Keratinocyte (primary cell): ENCODE data around the gene CSF3R. TPM values are rescaled to one million over a fixed set of nuclear protein-coding genes. Genes with fewer than 3 reads are reported as not detected.
"Not testable (repeated sequence)": the region's sequence is repeated elsewhere in the genome, so short reads cannot be mapped to it uniquely, and the experiment has no call there.

Experiments
- DNase-seq: peaks from one replicate; pipeline ENCODE4 v3.0.0-alpha.2; 2011; ENCODE audit warnings: low read depth, missing footprints, low spot score
- FAIRE-seq: peaks from 2 replicates; lab custom pipeline; 2011; peaks lifted over from hg19 to GRCh38; lab: Jason Lieb, UNC
- H2AFZ ChIP-seq: 2 replicates; pipeline ENCODE4 v1.6.0; 2012; ENCODE audit warnings: low read length, control low read depth, inconsistent platforms; ENCODE audit not compliant: control insufficient read depth
- H3K27ac ChIP-seq: 2 replicates; pipeline ENCODE4 v1.5.1; 2011; ENCODE audit warnings: low read length; ENCODE audit not compliant: control insufficient read depth, insufficient read depth
- H3K27me3 ChIP-seq: 3 replicates; pipeline ENCODE4 v1.6.0; 2011; ENCODE audit warnings: low read length; ENCODE audit not compliant: control insufficient read depth, insufficient read depth; ENCODE audit errors: extremely low read depth
- H3K36me3 ChIP-seq, 2 experiments: 2 replicates in 1 of 2; 3 replicates in 1 of 2; pipeline ENCODE4 v1.5.1; 2011; ENCODE audit warnings: low read length in 2 of 2, mild to moderate bottlenecking in 1 of 2; ENCODE audit not compliant: control insufficient read depth in 2 of 2, insufficient read depth in 2 of 2; ENCODE audit errors: extremely low read depth in 1 of 2
- H3K4me1 ChIP-seq: 3 replicates; pipeline ENCODE4 v1.5.1; 2011; ENCODE audit warnings: low read length; ENCODE audit not compliant: control insufficient read depth, insufficient read depth; ENCODE audit errors: extremely low read depth
- H3K4me2 ChIP-seq: 3 replicates; pipeline ENCODE4 v1.6.0; 2011; ENCODE audit warnings: low read depth, low read length; ENCODE audit not compliant: control insufficient read depth, insufficient read depth; ENCODE audit errors: extremely low read depth
- H3K4me3 ChIP-seq, 3 experiments: fragments of 200-600 bp in 1 of 3; sonication (generic) in 1 of 3; 2 replicates in 2 of 3; 3 replicates in 1 of 3; pipeline ENCODE4 v1.5.1; 2011 to 2016; ENCODE audit warnings: low read length in 3 of 3, mild to moderate bottlenecking in 3 of 3, control low read depth in 2 of 3, inconsistent platforms in 1 of 3, low read depth in 1 of 3, mixed read lengths in 1 of 3, mixed run types in 1 of 3, moderate library complexity in 1 of 3; ENCODE audit not compliant: control insufficient read depth in 2 of 3, insufficient read depth in 2 of 3; ENCODE audit errors: extremely low read depth in 1 of 3
- H3K79me2 ChIP-seq: 2 replicates; pipeline ENCODE4 v1.6.0; 2012; ENCODE audit warnings: low read length; ENCODE audit not compliant: control insufficient read depth, insufficient read depth
- H3K9ac ChIP-seq: 3 replicates; pipeline ENCODE4 v1.6.0; 2011; ENCODE audit warnings: low read length; ENCODE audit not compliant: control insufficient read depth, insufficient read depth; ENCODE audit errors: extremely low read depth
- H3K9me1 ChIP-seq: 3 replicates; pipeline ENCODE4 v1.6.0; 2011; ENCODE audit warnings: low read length; ENCODE audit not compliant: control insufficient read depth, insufficient read depth; ENCODE audit errors: extremely low read depth
- H3K9me3 ChIP-seq: 2 replicates; pipeline ENCODE4 v1.5.1; 2012; ENCODE audit warnings: low read depth, low read length; ENCODE audit not compliant: control insufficient read depth
- H4K20me1 ChIP-seq: 3 replicates; pipeline ENCODE4 v1.6.0; 2011; ENCODE audit warnings: low read length; ENCODE audit not compliant: control insufficient read depth, insufficient read depth; ENCODE audit errors: extremely low read depth
- CTCF ChIP-seq, 3 experiments: IDR thresholded peaks in 1 of 3; conservative IDR thresholded peaks in 1 of 3; optimal IDR thresholded peaks in 1 of 3; 2 replicates in 2 of 3; 3 replicates in 1 of 3; pipeline versions ENCODE3 to v1.5.1; 2011; ENCODE audit warnings: low read length in 3 of 3, mild to moderate bottlenecking in 3 of 3, moderate library complexity in 2 of 3, control low read depth in 1 of 3, inconsistent platforms in 1 of 3; ENCODE audit not compliant: insufficient read depth in 2 of 3; ENCODE audit errors: extremely low read depth in 1 of 3
- EZH2 ChIP-seq: IDR thresholded peaks from one replicate; pipeline ENCODE4 v1.6.1; 2012; ENCODE audit warnings: inconsistent platforms, mild to moderate bottlenecking, low read length, moderate library complexity
- dilution Hi-C: fragments of 300-500 bp; cut with MboI; formaldehyde crosslinking; loops from one replicate; pipeline ENCODE4 v1.7.0; 2020; ENCODE audit warnings: low sequenced_read_pairs; ENCODE audit not compliant: extremely low pct_ligation_motif_present
- polyA plus RNA-seq, 5 experiments: library from polyadenylated mRNA; depleted of rRNA in 3 of 5; stranded (reverse) in 3 of 5; stranded (forward) in 1 of 5; unstranded in 1 of 5; fragments of >200 nt; gene quantifications; 1 replicate in 1 of 5; 2 replicates in 3 of 5; 3 replicates in 1 of 5; pipeline versions ENCODE4 v1.2.1 to v1.2.3, GENCODE V29; 2011 to 2012; ENCODE audit warnings: missing spikeins in 2 of 5, low read depth in 1 of 5, low replicate concordance in 1 of 5

Gene CSF3R
- polyA plus RNA-seq, 1 donor (not counting 4 experiments of a cell fraction or from before 2014, with no cell fraction given), result not detected

GRCh38 chr1:36487906-36488305 is 5.2 kb upstream of the CSF3R start:
- H3K4me3 ChIP-seq, result no peak overlapping the region
- peaks cover 5% of the 10 kb centered on the region for H3K27me3 ChIP-seq
- dilution Hi-C loops, result no loop called here
- no peaks in the 10 kb centered on the region for H3K79me2 ChIP-seq
- no peaks in the 10 kb centered on the region for H3K9me1 ChIP-seq
- FAIRE-seq, result no peak
- no peak overlapping the region for H3K27ac ChIP-seq
- H3K4me2 ChIP-seq, result no peak overlapping the region
- no peaks in the 10 kb centered on the region for H4K20me1 ChIP-seq
- no peaks in the 10 kb centered on the region for H3K4me1 ChIP-seq
- no peak overlapping the region for H2AFZ ChIP-seq
- H3K9ac ChIP-seq, result no peak overlapping the region
- TF ChIP-seq CTCF (optimal IDR thresholded peaks at IDR 0.05 in 1 of 3, IDR thresholded peaks at IDR 0.05 in 1 of 3, conservative IDR thresholded peaks at IDR 0.05 in 1 of 3; ENCODE audit: extremely low read depth in 1 of 3, insufficient read depth in 2 of 3, low read length in 3 of 3), result no peak
- no peak for TF ChIP-seq EZH2
- no peak for DNase-seq
- H3K9me3 ChIP-seq, result no peaks in the 10 kb centered on the region
- no peaks in the 10 kb centered on the region for H3K36me3 ChIP-seq

- H2AFZ ChIP-seq, H3K9ac ChIP-seq, dilution Hi-C loops, H3K4me2 ChIP-seq, H3K36me3 ChIP-seq, H3K9me1 ChIP-seq, H3K27ac ChIP-seq, H3K79me2 ChIP-seq, H3K27me3 ChIP-seq, H3K4me1 ChIP-seq, H3K4me3 ChIP-seq, DNase-seq, H3K9me3 ChIP-seq, FAIRE-seq, H4K20me1 ChIP-seq: not testable (repeated sequence)
Measured at GRCh38 chr1:36487336-36487725, 4.6 kb upstream of the CSF3R start.
